Natural killer cell treated with Interleukin-12 subunit alpha and Interleukin-12 subunit beta and Interleukin-15 and Interleukin-18, amount 100 ng/mL, for 72 hours (primary cell): ENCODE results near the gene TRIM72. TPM values are rescaled to one million over a fixed set of nuclear protein-coding genes. Genes with fewer than 3 reads are reported as not detected.
A peak's percentile ranks its signal among the peaks of the same experiment; 100 is the strongest.
"Not testable (repeated sequence)": the region's sequence is repeated elsewhere in the genome, so short reads cannot be mapped to it uniquely, and the experiment has no call there.

Experiments
- ATAC-seq, 2 donors: fragments of 150-1000 bp; cut with Tn5 transposase in 1 of 2; sonication (Bioruptor Pico), chemical (Tn5 transposase) in 1 of 2; 2 replicates each; pipeline ENCODE4 v1.10.0; 2021
- DNase-seq: peaks from one replicate; pipeline ENCODE4 v3.0.0; 2022; ENCODE audit warnings: low spot score
- H3K27ac Mint-ChIP-seq, 2 donors: 1 replicate in 1 of 2; 2 replicates in 1 of 2; pipeline ENCODE4 v1.8.0; 2022; ENCODE audit warnings: mixed read lengths in 2 of 2, mild to moderate bottlenecking in 1 of 2, moderate library complexity in 1 of 2
- H3K27me3 Mint-ChIP-seq, 2 donors: 1 replicate in 1 of 2; 2 replicates in 1 of 2; pipeline ENCODE4 v1.8.0; 2022; ENCODE audit warnings: mixed read lengths in 2 of 2
- H3K36me3 Mint-ChIP-seq: one replicate; pipeline ENCODE4 v1.8.0; 2022; ENCODE audit warnings: mixed read lengths
- H3K4me1 Mint-ChIP-seq, 2 donors: 1 replicate in 1 of 2; 2 replicates in 1 of 2; pipeline ENCODE4 v1.8.0; 2022; ENCODE audit warnings: low read depth in 2 of 2, mixed read lengths in 2 of 2, mild to moderate bottlenecking in 1 of 2
- H3K4me3 Mint-ChIP-seq: one replicate; pipeline ENCODE4 v1.8.0; 2022; ENCODE audit warnings: mixed read lengths
- H3K9me3 Mint-ChIP-seq: 2 replicates; pipeline ENCODE4 v1.8.0; 2022; ENCODE audit warnings: mixed read lengths
- total RNA-seq, 2 donors: library from RNA; stranded (reverse); gene quantifications; one replicate each; pipeline ENCODE4 v1.2.3, GENCODE V29; 2022

TRIM72 gene
- total RNA-seq, 2 donors from 2014 or later, result 0.06 TPM; not detected in 1

DNA sequence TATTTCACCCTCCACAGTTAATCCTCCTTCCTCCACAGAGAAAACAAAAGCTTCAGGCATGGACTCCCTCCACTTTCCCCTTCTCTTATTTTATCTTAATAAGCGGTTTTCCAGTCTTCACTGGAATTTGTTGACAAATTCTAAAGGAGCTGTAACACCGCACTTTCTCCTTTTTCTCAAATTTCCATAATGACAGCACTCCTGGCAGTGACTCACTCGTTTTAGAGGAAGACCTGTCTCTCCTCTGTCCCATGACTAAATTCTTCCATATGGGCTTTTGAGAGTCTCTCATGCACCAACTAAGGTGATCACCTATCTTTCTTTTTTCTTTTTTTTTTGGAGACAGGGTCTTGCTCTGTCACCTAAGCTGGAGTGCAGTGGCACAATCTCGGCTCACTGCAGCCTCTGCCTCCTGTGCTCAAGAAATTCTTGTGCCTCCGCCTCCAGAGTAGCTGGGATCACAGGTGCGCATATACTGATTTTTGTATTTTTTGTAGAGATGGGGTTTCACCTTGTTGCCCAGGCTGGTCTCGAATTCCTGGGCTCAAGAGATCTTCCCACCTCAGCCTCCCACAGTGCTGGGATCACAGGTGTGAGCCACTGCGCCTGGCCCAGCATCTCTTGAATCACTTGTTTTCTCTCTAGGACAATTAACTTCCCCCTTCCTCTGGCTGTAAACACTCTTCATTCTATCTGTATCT is 53.6 kb downstream of the TRIM72 start:
- no peaks in the 10 kb centered on the region for H3K27me3 Mint-ChIP-seq
- DNase-seq (no peak), ATAC-seq (no peak)
- H3K4me3 Mint-ChIP-seq, result peak overlapping the region; percentile 46
- peaks cover 45 to 50% of the 10 kb centered on the region in 2 donors for H3K4me1 Mint-ChIP-seq
- peaks cover 12% of the 10 kb centered on the region for H3K36me3 Mint-ChIP-seq
- peak overlapping the region; percentile 61 to 83 for H3K27ac Mint-ChIP-seq
- no peaks in the 10 kb centered on the region for H3K9me3 Mint-ChIP-seq

GRCh38 chr16:31268033-31268365 is 54.1 kb downstream of the TRIM72 start:
- peak overlapping the region; percentile 46 for H3K4me3 Mint-ChIP-seq

DNA sequence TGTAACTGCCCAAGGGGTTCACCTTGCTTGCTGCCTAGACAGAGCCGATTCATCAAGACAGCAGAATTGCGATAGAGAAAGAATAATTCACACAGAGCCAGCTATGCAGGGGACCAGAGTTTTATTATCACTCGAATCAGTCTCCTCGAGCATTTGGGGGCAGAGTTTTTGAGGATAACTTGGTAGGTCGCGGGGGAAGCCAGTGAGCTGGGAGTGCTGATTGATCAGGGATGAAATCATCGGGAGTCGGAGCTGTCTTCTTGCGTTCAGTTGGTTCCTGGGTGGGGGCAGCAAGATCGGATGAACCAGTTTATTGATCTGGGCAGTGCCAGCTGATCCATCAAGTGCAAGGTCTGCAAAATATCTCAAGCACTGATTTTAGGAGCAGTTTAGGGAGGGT is 55.0 kb downstream of the TRIM72 start:
- Mint-ChIP-seq H3K27me3 (no peaks in the 10 kb centered on the region), H3K27ac (peak overlapping the region; percentile 61 to 83), H3K4me1 (peaks cover 36 to 40% of the 10 kb centered on the region in 2 donors), H3K4me3 (no peak overlapping the region), H3K9me3 (no peaks in the 10 kb centered on the region), H3K36me3 (peaks cover 12% of the 10 kb centered on the region)
- ATAC-seq (no peak), DNase-seq (no peak)

More at GRCh38 chr16:31268033-31268365, 54.1 kb downstream of the TRIM72 start:
- Mint-ChIP-seq H3K4me1 (peaks cover 42 to 45% of the 10 kb centered on the region in 2 donors), H3K9me3 (no peaks in the 10 kb centered on the region), H3K27me3 (no peaks in the 10 kb centered on the region), H3K27ac (peak overlapping the region; percentile 61 to 83), H3K36me3 (peaks cover 12% of the 10 kb centered on the region)
- ATAC-seq, result no peak
- DNase-seq, result no peak

DNA sequence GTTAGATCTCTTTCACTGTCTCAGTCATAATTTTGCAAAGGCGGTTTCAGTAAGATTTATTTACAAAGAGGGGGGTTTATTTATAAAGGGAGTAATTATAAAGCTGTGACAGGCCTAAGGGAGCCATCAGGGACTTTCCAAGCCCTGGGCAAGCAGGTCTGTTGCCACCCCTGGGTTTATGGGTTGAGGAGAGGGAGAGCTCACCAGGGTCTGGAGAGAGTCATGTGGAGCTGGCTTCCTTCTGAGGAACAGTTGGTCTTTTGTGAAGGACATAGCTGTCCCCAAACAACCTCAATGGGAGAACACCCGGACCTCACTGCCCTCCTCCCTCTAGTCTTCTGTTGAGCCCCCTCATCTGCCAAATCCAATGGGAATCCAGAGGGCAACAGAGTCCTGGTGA is 55.6 kb downstream of the TRIM72 start:
- H3K36me3 Mint-ChIP-seq, result peaks cover 12% of the 10 kb centered on the region
- DNase-seq, result no peak
- H3K27ac Mint-ChIP-seq, result peak overlapping the region in 1 of 2 donors; percentile 83
- no peak for ATAC-seq
- no peaks in the 10 kb centered on the region for H3K27me3 Mint-ChIP-seq
- H3K4me3 Mint-ChIP-seq, result no peak overlapping the region
- peaks cover 36 to 40% of the 10 kb centered on the region in 2 donors for H3K4me1 Mint-ChIP-seq
- H3K9me3 Mint-ChIP-seq, result no peaks in the 10 kb centered on the region

DNA sequence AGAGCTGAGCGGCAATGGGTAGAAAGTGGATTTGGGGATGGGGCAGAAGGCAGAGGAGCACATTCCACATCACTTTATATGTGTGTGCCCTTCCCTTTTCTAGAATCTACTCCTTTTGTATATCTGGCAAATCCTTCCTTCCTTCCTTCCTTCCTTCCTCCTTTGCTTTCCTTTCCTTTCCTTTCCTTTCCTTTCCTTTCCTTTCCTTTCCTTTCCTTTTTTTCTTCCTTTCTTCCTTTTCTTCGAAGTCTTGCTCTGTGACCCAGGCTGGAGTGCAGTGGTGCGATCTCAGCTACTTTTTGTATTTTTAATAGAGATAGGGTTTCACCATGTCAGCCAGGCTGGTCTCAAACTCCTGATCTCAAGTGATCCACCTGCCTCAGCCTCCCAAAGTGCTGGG is 56.1 kb downstream of the TRIM72 start:
- H3K9me3 Mint-ChIP-seq, ATAC-seq, DNase-seq, H3K27me3 Mint-ChIP-seq, H3K4me3 Mint-ChIP-seq: not testable (repeated sequence)
- H3K27ac Mint-ChIP-seq, result peak overlapping the region in 1 of 2 donors; percentile 83
- H3K4me1 Mint-ChIP-seq, result peaks cover 35 to 40% of the 10 kb centered on the region in 2 donors
- H3K36me3 Mint-ChIP-seq, result peaks cover 12% of the 10 kb centered on the region

GRCh38 chr16:31270795-31271194 is 56.9 kb downstream of the TRIM72 start:
- H3K36me3 Mint-ChIP-seq, result peaks cover 12% of the 10 kb centered on the region
- no peak for DNase-seq
- no peaks in the 10 kb centered on the region for H3K9me3 Mint-ChIP-seq
- H3K4me1 Mint-ChIP-seq, result peaks cover 27 to 31% of the 10 kb centered on the region in 2 donors
- H3K4me3 Mint-ChIP-seq, result no peak overlapping the region
- no peaks in the 10 kb centered on the region for H3K27me3 Mint-ChIP-seq
- no peak for ATAC-seq
- H3K27ac Mint-ChIP-seq, result no peak overlapping the region

- no peaks in the 10 kb centered on the region for H3K27me3 Mint-ChIP-seq
- DNase-seq, result no peak
- no peak for ATAC-seq
- peak overlapping the region in 1 of 2 donors; percentile 16 for H3K27ac Mint-ChIP-seq
- no peaks in the 10 kb centered on the region for H3K9me3 Mint-ChIP-seq
- H3K36me3 Mint-ChIP-seq, result peaks cover 14% of the 10 kb centered on the region
- peaks cover 23 to 28% of the 10 kb centered on the region in 2 donors for H3K4me1 Mint-ChIP-seq
- no peak overlapping the region for H3K4me3 Mint-ChIP-seq
Observed at GRCh38 chr16:31271621-31272190, 57.8 kb downstream of the TRIM72 start.

GRCh38 chr16:31273187-31273586 is 59.3 kb downstream of the TRIM72 start:
- DNase-seq (no peak), ATAC-seq (no peak)
- Mint-ChIP-seq H3K9me3 (no peaks in the 10 kb centered on the region), H3K27ac (peak overlapping the region in 1 of 2 donors; percentile 56), H3K27me3 (no peaks in the 10 kb centered on the region), H3K4me3 (no peak overlapping the region), H3K36me3 (peaks cover 5% of the 10 kb centered on the region), H3K4me1 (peaks cover 10 to 17% of the 10 kb centered on the region in 2 donors)

GRCh38 chr16:31273676-31274075 is 59.8 kb downstream of the TRIM72 start:
- Mint-ChIP-seq H3K4me1 (peaks cover 5 to 15% of the 10 kb centered on the region in 2 donors), H3K27ac (peak overlapping the region in 1 of 2 donors; percentile 56), H3K36me3 (peaks cover 5% of the 10 kb centered on the region), H3K4me3 (no peak overlapping the region), H3K27me3 (no peaks in the 10 kb centered on the region), H3K9me3 (no peaks in the 10 kb centered on the region)
- DNase-seq, result no peak
- no peak for ATAC-seq

DNA sequence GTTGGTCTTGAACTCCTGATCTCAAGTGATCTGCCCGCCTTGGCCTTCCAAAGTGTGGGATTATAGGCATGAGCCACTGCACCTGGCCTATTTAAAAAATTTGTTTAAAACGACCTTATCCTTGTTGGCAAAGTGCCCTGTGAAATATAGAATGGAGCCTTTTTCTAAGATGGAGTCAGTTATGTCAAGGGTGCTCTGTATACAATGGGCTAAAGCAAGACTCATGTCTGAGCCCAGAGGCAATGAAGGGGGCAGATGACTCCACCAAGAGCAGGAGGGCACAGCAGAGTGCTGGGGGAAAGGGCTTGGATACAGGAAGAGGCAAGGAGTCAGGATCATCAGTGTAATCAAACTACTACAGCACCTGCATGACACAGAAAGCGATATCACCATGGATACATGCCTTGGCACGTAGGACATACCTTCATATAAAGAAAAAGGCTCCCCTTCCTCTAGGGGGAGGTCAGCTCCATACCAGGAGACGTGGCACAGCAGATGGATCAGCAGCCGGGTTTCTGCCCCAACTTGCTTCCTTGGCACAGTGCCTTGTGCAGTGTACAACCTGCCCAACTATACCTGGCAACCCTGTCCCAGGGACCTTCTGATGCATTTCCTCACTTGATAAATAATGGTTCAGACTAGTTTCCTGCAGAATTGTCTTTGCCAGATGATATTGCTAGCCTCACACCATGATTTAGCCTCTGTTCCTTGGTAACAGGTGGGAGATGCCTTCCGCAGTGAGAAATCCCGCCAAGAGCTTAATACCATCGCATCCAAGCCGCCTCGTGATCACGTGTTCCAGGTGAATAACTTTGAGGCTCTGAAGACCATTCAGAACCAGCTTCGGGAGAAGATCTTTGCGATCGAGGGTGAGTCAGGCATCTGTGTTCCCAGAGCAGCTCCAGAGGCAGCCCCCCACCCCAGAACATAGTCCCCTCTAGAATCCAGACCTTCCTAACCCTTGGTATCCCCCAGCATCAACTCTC is 61.2 kb downstream of the TRIM72 start:
- H3K27me3 Mint-ChIP-seq, result no peaks in the 10 kb centered on the region
- no peak for DNase-seq
- no peaks in the 10 kb centered on the region for H3K9me3 Mint-ChIP-seq
- ATAC-seq, result no peak
- H3K4me1 Mint-ChIP-seq, result peaks cover 0 to 2% of the 10 kb centered on the region in 2 donors
- peaks cover 9% of the 10 kb centered on the region for H3K36me3 Mint-ChIP-seq
- no peak overlapping the region for H3K4me3 Mint-ChIP-seq
- H3K27ac Mint-ChIP-seq, result no peak overlapping the region

- Mint-ChIP-seq H3K4me1 (peaks cover 10 to 12% of the 10 kb centered on the region in 2 donors), H3K27ac (peak overlapping the region in 1 of 2 donors; percentile 59), H3K36me3 (peaks cover 23% of the 10 kb centered on the region), H3K4me3 (no peak overlapping the region), H3K9me3 (no peaks in the 10 kb centered on the region), H3K27me3 (no peaks in the 10 kb centered on the region)
- ATAC-seq, result no peak
- no peak for DNase-seq
Observed at GRCh38 chr16:31276600-31276999, 62.7 kb downstream of the TRIM72 start.

GRCh38 chr16:31277659-31278260 is 63.8 kb downstream of the TRIM72 start:
- Mint-ChIP-seq H3K9me3 (no peaks in the 10 kb centered on the region), H3K36me3 (peaks cover 33% of the 10 kb centered on the region), H3K27me3 (no peaks in the 10 kb centered on the region), H3K4me1 (peaks cover 19 to 23% of the 10 kb centered on the region in 2 donors), H3K4me3 (no peak overlapping the region), H3K27ac (no peak overlapping the region)
- DNase-seq, result no peak
- ATAC-seq, result no peak

DNA sequence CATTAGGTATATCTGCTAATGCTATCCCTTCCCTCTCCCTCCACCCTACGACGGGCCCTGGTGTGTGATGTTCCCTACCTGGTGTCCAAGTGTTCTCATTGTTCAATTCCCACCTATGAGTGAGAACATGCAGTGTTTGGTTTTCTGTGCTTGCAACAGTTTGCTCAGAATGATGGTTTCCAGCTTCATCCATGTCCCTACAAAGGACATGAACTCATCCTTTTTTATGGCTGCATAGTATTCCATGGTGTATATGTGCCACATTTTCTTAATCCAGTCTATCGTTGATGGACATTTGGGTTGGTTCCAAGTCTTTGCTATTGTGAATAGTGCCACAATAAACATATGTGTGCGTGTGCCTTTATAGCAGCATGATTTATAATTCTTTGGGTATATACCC is 64.9 kb downstream of the TRIM72 start:
- Mint-ChIP-seq H3K36me3 (peaks cover 39% of the 10 kb centered on the region), H3K4me1 (peaks cover 19 to 29% of the 10 kb centered on the region in 2 donors)
- H3K27me3 Mint-ChIP-seq, H3K4me3 Mint-ChIP-seq, DNase-seq, H3K27ac Mint-ChIP-seq, ATAC-seq, H3K9me3 Mint-ChIP-seq: not testable (repeated sequence)
